IPS-18a (cell line): Measurements from ENCODE around the gene NMNAT1.

Experiments
- H3K27ac ChIP-seq: one replicate; pipeline ENCODE4 v1.5.1; 2013; ENCODE audit warnings: low read length
- H3K27me3 ChIP-seq: one replicate; pipeline ENCODE4 v1.6.1; 2013; ENCODE audit warnings: mild to moderate bottlenecking, low read length; ENCODE audit not compliant: control insufficient read depth, insufficient read depth
- H3K36me3 ChIP-seq: one replicate; pipeline ENCODE4 v1.6.1; 2013; ENCODE audit warnings: low read depth, low read length; ENCODE audit not compliant: control insufficient read depth
- H3K4me1 ChIP-seq: one replicate; pipeline ENCODE4 v1.6.1; 2013; ENCODE audit warnings: low read depth, low read length; ENCODE audit not compliant: control insufficient read depth
- H3K4me3 ChIP-seq: one replicate; pipeline ENCODE4 v1.5.1; 2013; ENCODE audit warnings: low read length
- H3K9ac ChIP-seq: one replicate; pipeline ENCODE4 v1.6.1; 2013; ENCODE audit warnings: mild to moderate bottlenecking, low read length, moderate library complexity
- H3K9me3 ChIP-seq: one replicate; pipeline ENCODE4 v1.6.1; 2013; ENCODE audit warnings: low read depth, low read length; ENCODE audit not compliant: control insufficient read depth

NMNAT1 gene

DNA sequence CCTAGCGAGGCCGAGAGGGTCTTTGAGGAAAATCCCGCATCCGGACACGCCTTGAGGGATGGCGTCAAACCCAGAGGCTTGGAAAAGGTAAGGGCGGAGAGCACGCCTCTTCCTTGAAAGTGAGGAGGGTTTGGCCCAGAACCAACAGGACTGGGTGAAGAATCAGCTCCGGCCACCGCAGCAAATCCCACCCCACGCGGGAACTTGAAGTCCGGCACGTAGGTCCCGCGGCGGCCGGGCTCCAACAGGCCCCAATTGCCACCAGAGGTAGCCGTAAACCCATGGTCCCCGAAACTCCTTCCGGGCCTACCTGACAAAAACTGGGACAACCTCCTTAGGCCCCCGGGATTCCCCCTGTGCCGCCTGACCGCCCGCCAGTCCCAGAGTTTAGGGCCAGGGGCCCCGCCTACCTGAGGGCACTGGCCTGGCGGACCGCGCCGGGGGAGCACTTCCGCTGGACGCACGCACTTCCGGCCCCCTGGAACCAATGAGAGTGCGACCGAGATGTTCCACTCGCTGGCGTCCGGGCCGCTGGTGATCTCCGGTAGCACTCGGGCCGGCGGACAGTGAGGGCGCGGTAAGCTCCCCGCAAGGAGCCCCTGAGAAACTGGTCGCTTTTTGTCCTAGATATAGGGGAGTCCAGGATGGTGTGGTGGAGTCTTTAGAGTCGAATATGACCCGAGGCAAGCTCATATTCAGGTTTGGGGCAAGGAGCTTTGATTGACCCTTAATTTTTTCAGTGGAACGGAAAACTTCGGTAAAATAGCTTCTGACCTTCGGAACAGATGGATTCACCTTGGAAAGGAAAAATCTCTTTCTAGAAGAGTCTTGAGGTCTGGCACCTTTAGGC, at the start of gene NMNAT1, which contains the start of gene LZIC:
Gene NMNAT1, plus strand, starts transcription at position 537 of the 850 bp plus-strand sequence. CDS start 28,599 bp downstream, outside the sequence.
Gene LZIC, minus strand, starts transcription at position 453 of the 850 bp plus-strand sequence. CDS start 6,772 bp downstream, outside the sequence.
- Histone ChIP-seq H3K4me1 (no peaks in the 10 kb centered on the region), H3K9ac (peak within 1 kb of the TSS; percentile 95), H3K4me3 (peak within 1 kb of the TSS; percentile 99), H3K36me3 (peaks cover 4% of the 10 kb centered on the region), H3K9me3 (no peaks in the 10 kb centered on the region), H3K27ac (peak within 1 kb of the TSS; percentile 72), H3K27me3 (no peaks in the 10 kb centered on the region)

DNA sequence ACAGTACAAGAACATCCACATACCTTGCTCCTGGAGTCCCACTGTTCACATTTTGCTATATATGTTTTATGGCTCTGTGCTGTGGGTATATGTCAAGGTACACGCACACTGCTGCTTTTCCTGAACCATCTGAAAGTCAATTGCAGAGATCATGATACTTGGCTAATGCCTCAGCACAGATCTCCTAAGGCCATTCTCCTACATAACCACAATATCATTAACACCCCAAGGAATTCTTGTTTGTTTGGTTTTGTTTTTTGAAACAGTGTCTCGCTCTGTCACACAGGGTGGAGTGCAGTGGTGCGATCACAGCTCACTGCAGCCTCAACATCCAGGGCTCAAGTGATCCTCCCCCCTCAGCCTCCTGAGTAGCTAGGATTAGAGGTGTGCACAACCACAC, 49.2 kb upstream of the NMNAT1 start:
- Histone ChIP-seq H3K4me3 (no peak overlapping the region), H3K9ac (no peak overlapping the region), H3K36me3 (no peaks in the 10 kb centered on the region), H3K27ac (no peak overlapping the region), H3K27me3 (no peaks in the 10 kb centered on the region), H3K9me3 (no peaks in the 10 kb centered on the region), H3K4me1 (peaks cover 23% of the 10 kb centered on the region)

DNA sequence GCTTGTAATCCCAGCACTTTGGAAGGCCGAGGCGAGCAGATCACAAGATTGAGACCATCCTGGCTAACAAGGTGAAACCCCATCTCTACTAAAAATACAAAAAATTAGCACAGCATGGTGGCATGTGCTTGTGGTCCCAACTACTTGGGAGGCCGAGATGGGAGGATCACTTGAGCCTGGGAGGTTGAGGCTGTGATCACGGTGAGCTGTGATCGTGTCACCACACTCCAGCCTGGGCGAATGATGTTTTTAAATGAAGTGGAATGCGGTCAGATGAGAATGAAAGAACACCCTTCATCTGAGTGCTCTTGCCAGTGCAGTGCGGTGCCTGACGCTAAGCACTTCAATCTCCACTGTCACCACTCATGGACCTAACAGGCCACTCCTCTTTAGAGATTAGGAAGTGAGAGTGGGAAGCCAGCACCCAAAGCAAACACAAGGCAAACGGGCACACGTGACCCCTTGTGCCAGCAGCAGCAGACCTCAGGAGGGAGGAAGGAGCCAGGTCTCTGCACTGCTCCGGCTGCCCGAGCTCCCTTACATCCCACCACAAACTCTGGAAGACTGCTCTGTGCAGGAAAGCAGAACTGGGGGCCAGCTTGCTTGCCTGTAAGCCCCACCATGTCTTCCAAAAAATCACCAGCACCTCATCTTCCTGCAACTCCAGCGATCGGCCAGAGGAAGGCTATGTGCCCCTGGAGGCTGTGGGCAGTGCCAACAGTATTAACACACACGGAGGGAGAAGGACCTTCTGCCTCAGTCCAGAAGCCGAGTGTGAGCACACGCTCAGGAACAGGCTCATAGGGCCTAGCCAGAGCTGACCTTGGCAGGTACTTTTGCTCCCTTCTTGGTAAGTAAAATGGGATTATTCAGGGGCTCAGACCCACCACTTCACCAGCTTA, 42.9 kb upstream of the NMNAT1 start:
- no peak overlapping the region for H3K9ac ChIP-seq

DNA sequence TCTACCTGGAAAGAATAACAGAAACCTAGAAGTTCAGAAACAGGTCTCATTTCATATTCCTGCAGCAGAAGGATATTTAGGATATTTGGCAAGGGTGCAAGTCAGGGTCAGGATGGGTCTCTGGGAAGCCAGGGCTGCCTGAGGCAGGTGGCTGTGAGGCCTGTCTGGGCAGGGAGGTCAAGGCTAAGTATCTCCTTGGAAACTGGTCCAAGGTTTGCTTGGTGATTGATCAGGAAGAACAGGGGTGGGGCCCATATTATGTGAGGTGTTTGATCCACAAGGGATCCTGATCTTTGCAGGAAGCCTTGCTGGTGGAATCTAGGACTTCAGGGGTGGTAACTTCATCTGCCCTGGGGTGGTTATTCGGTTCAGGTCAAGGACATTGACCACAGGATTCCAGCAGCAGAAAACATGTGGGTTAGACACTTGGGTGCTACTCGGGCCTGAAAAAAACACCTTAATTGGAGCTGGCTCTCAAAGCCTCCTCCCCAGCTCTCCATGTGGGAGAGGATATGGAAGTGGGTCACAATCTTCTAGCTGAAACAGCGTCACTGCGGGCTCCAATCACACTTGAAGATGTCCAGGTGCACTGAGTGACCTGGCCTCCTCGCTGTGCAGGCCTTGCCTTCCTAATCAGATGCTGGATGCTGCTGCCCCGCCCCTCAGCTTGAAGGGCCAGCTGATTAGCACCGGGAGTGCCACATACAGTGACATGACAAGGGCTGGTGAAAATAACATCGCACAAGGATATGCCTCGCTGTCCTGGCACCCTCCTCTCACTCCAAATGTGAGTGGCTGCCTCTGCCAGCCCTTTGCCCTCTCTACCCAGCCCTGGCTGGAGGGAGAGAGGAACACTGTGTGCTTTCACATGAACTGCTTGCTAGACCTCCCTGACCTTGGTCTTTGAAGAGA, 41.9 kb upstream of the NMNAT1 start:
- Histone ChIP-seq H3K4me3 (no peak overlapping the region), H3K27ac (no peak overlapping the region), H3K27me3 (no peaks in the 10 kb centered on the region), H3K9ac (no peak overlapping the region), H3K9me3 (no peaks in the 10 kb centered on the region), H3K4me1 (no peaks in the 10 kb centered on the region), H3K36me3 (no peaks in the 10 kb centered on the region)

More for the DNA sequence above, 42.9 kb upstream of the NMNAT1 start:
- no peak overlapping the region for H3K27ac ChIP-seq
- no peaks in the 10 kb centered on the region for H3K36me3 ChIP-seq
- no peaks in the 10 kb centered on the region for H3K9me3 ChIP-seq
- H3K27me3 ChIP-seq = no peaks in the 10 kb centered on the region
- no peaks in the 10 kb centered on the region for H3K4me1 ChIP-seq
- no peak overlapping the region for H3K4me3 ChIP-seq

DNA sequence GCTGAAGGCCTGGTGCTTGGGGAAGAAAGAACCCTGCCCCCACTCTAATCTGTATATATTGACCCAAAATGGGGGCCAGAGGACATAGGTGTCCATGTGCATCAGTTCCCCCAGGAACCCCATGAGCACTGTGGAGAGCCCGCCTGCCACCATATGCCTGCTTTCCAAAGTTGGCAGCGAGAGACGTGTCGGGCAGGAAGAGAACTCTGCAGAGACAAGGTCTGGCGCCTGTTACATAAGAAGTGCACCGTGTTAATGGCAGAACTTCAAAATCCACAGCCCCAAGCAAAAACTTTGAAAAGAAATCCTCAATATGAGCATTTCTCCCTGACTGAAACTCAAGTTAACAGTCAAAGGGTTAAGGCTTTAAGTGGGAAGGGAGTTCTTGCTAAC, 41.2 kb upstream of the NMNAT1 start:
- Histone ChIP-seq H3K36me3 (no peaks in the 10 kb centered on the region), H3K9ac (no peak overlapping the region), H3K4me3 (no peak overlapping the region), H3K27me3 (no peaks in the 10 kb centered on the region), H3K9me3 (no peaks in the 10 kb centered on the region), H3K4me1 (no peaks in the 10 kb centered on the region), H3K27ac (no peak overlapping the region)

DNA sequence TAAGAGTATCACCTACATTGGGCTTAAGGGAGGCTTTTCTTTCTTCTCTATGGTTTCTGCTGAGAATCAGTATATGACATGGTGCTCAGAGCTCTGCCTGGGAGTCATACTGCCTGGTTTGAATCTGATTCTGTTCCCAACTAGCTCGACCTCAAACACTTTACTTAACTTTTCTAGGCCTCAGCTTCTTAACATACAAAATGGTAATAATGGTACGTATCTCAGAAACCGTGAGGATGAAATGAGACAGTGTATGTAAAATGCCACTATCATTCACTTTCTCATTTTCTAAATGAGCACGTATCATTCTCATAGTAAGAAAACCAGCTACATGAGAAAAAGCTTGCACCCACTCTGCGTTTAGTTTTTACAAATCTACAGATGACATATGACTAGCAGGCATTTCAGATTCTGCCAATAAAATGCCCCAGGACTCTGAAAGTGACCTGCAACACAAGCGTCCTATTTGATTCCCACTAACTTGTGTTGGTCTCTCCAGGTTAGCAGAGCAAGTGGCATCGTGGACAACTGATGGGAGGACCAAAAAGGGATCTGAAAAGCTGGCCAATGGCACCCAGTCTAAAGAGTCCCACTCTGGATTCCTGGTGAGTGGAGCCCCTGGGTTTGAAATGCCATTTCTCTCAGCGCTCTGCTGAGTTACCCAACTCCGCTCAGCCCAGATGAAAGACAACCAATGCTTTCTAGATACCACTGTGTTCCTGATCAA, 39.3 kb upstream of the NMNAT1 start:
- H3K27me3 ChIP-seq = no peaks in the 10 kb centered on the region
- no peak overlapping the region for H3K9ac ChIP-seq
- H3K36me3 ChIP-seq = no peaks in the 10 kb centered on the region
- no peaks in the 10 kb centered on the region for H3K9me3 ChIP-seq
- no peak overlapping the region for H3K27ac ChIP-seq
- no peak overlapping the region for H3K4me3 ChIP-seq
- no peaks in the 10 kb centered on the region for H3K4me1 ChIP-seq

DNA sequence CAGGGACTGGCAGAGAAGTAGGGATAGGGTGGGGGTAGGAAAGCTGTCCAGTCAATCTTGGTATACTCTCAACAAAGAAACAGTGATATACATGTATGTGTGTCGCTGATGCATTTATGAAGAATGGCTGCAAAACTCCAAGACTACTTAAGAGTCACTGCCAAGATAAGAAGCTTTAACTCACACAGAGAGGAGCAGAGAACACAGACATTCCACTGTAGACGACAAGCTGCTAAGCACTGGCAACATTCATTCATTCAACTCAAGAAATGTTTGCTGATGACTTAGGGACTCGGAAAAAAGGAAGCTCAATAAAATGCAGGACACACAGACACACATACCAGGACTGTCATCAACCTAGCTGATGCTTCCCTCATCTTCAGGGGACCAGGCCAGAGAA, 38.7 kb upstream of the NMNAT1 start:
- H3K27me3 ChIP-seq = no peaks in the 10 kb centered on the region
- no peaks in the 10 kb centered on the region for H3K9me3 ChIP-seq
- H3K4me1 ChIP-seq = no peaks in the 10 kb centered on the region
- no peak overlapping the region for H3K4me3 ChIP-seq
- H3K36me3 ChIP-seq = no peaks in the 10 kb centered on the region
- H3K9ac ChIP-seq = no peak overlapping the region
- no peak overlapping the region for H3K27ac ChIP-seq

DNA sequence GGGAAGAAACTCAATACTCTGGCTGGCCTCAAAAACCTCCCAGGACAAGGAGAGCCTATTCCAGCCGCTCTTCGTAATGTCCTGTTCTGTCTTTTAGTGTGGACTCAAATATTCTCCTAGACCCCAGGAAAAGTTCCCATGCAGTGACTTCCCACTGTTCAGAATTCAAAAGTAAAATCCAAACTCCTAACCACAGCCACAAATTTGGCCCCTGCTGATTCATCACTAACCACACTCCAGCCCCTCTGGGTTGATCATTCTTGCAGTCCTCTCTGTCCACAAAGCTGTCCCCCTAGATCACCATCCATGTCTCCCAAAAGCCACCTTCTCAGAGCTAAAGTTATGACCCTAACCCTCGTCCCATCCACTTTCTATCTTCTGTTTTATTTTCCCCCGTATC, 38.3 kb upstream of the NMNAT1 start:
- Histone ChIP-seq H3K9me3 (no peaks in the 10 kb centered on the region), H3K27me3 (no peaks in the 10 kb centered on the region), H3K9ac (no peak overlapping the region), H3K27ac (no peak overlapping the region), H3K4me3 (no peak overlapping the region), H3K4me1 (no peaks in the 10 kb centered on the region), H3K36me3 (no peaks in the 10 kb centered on the region)

DNA sequence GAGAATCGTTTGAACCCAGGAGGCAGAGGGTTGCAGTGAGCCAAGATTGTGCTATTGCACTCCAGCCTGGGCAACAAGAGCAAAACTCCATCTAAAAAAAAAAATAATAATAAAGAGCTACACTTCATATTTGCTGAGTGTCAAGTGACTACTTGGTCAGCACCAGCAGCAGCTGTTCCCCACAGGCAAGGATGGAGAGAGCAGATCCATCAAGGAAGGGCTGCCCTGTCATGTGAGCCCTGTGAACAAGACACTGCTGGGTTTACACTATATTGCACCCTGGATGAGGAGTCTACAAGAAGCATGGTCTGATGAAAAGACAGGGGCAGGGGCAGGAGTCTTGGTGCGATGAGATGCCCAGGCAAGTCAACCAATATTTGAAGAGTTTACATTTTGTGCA, 36.8 kb upstream of the NMNAT1 start:
- H3K9me3 ChIP-seq = no peaks in the 10 kb centered on the region
- no peak overlapping the region for H3K4me3 ChIP-seq
- H3K36me3 ChIP-seq = no peaks in the 10 kb centered on the region
- H3K27ac ChIP-seq = no peak overlapping the region
- H3K9ac ChIP-seq = no peak overlapping the region
- H3K4me1 ChIP-seq = no peaks in the 10 kb centered on the region
- H3K27me3 ChIP-seq = no peaks in the 10 kb centered on the region

DNA sequence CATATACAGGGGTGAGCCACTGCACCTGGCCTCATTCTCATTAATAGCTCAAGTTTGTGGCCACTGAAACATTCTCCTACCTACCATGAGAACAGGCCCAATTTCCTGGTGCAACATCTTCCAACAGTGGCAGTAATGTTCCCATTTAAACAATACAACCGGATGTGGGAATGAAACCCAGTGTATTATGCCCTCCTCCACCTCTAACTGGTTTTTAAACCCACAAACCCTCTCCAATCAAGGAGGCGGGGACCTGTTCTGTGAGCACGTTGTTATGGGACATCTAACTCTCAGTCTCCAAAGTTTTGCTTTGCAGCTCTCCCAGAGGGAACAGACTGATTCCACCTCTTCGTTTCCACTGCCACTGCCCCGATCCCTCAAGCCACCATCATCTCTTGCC, 35.8 kb upstream of the NMNAT1 start:
- no peak overlapping the region for H3K27ac ChIP-seq
- H3K9ac ChIP-seq = no peak overlapping the region
- no peaks in the 10 kb centered on the region for H3K4me1 ChIP-seq
- H3K27me3 ChIP-seq = no peaks in the 10 kb centered on the region
- H3K36me3 ChIP-seq = no peaks in the 10 kb centered on the region
- H3K4me3 ChIP-seq = no peak overlapping the region
- H3K9me3 ChIP-seq = no peaks in the 10 kb centered on the region
